GM18858 (cell line): Measurements from ENCODE around the gene SMIM20.
"Not testable (repeated sequence)": the region's sequence is repeated elsewhere in the genome, so short reads cannot be mapped to it uniquely, and the experiment has no call there.

Experiments
- ATAC-seq: cut with Tn5 transposase; IDR thresholded peaks from one replicate; pipeline ENCODE4 v1.9.1; 2021; ENCODE audit not compliant: unreplicated experiment

SMIM20 gene

DNA sequence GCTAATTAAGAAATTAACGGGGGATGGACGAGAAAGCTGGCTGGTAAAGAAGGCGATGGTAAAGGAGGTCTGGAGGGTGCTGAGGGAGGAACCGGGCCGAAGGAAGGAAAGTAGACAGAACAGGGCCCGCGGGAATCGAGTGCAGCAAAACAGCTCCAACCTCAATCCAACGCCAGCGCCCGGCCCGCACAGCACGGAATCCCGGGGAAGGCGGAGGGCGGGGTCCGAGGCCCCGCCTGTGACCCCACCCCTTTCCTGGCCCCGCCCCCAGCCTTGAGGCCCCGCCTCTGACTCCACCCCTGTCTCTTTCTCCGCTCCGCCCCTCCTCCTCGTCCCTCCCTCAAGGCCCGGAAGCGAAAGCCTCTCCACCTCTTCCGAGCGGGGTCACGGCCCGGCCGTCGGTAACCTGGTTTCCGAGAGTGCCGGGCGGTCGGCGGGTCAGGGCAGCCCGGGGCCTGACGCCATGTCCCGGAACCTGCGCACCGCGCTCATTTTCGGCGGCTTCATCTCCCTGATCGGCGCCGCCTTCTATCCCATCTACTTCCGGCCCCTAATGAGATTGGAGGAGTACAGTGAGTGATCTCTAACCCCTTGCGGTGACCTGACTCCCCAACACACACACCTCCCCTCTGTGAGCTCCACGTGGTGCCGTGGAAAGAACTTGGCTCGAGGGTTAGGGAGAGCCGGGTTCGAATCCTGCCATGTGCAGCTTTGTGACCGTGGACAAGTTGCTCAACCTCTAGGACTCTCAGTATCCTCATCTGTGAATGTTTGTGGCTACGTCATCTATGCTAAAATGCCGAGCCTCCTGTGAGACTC is at the start of gene SMIM20:
Gene SMIM20, plus strand, starts transcription at position 370 of the 819 bp plus-strand sequence. Its CDS starts 94 bp downstream, at position 464.
- ATAC-seq, result peak; percentile 92

DNA sequence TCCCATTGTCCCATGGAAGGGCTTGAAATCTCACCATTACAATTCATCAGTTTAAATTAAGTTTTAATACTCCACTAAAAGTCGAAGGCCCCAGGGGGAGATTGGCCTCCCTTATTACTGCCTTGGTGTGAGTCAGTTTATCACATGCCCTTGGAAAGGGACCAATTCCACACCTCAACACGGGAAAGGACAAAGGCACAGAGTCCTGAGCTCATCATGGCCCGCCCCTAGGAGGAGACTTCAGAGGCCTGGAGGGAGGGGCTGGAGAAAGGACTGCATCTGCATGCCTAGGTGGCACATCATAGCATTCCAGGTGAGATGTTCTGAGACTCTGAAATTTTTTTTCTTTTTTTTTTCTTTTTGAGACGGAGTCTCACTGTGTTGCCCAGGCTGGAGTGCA is 48.4 kb upstream of the SMIM20 start:
- ATAC-seq, result no peak

DNA sequence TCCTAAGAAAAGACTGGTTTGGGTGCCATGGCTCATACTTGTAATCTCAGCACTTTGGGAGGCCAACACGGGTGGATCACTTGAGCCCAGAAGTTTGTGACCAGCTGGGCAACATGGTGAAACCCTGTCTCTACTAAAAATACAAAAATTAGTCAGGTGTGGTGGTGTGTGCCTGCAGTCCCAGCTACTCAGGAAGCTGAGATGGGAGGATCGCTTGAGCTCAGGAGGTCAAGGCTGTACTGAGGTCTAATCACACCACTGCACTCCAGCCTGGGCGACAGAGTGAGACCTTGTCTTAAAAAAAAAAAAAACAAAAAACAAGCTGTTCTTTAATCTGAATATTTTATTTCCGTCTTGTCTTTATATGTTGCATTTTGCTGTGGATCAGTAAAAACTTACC is 47.6 kb upstream of the SMIM20 start:
- ATAC-seq, result not testable (repeated sequence)

DNA sequence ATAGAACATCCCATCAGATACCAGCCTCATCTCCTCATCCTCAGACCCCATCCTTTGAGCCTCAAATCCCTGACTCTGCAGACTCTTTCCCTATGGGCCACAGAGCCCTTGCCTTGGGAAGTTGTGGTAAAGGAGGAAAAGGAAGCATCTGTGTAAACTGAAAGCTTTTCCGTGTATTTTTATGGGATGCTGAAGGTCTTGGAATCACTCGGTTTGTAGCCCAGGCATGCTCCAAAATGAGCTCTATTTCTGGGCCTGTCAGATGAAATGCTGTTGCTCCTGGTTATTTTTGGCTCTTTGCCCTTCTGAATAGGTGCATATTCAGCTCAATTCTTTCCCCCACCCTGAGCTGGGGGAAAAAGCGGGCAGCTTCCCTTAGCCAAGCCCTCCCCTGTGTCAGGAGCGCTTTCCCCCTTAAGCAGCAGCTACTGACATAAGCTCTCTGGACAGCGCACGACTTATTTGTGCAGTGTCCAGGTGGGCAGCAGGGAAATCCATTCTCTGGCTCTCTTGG is 46.2 kb upstream of the SMIM20 start:
- ATAC-seq, result no peak

DNA sequence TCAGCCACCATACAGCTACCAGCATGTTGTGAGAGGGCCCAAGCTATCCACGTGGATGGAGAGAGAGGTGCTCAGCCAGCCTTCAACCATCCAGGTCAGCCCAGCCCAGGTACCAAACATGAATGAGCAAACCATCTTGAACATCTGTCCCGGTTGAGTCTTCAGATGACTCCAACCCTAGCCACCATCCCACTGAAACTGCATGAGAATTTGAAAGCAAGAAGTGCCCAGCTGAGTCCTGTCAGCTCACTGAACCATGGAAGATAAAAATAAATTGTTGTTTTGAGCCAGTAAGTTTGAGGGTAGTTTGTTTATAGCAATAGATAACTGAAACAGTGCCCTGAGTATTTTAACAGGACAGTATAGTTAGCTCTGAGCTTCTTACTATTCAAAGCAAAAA is 43.9 kb upstream of the SMIM20 start:
- ATAC-seq, result peak; percentile 41

- ATAC-seq, result no peak
Measured at GRCh38 chr4:25872851-25873631, 41.0 kb upstream of the SMIM20 start.

DNA sequence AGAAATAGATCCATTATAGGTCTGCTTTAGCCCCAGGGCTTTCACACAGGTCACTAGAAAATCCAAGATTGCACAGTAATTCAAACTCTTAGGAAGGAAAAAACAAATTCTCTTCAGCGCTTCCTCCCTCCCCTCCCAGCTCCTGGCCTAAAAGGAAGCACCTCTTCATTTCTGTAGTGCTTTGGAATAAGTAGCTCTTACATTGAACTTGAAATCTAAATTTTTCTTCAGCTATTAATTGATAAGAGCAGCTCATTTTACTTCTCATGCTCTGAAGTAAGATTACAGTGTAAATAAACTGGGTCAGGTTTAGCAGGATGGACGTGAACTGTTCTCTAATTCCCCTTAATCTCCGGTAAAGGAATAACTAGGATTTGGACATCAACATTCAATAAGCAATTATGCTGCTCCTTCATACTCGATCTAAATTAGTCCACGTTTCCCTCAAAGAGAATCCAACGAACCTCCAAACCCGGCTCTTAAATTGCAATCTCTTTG is 40.3 kb upstream of the SMIM20 start:
- no peak for ATAC-seq

DNA sequence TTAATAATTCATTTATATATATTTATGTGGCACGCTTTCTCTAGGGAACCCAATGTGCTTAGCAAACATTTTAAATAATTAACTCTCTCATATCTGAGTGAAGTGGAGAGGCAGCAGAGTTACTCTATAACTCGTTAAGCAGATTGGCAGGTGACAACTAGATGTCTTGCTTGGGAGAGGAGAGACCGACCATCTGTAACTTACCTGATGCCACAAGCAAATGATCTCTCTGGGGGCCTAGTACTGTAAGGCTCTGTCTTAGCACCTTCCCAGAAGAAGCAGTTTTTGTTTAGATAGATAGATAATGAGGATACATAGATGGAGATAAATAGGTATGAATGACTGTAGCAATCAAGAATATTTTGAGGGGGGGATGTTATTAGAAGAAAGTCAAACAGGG is 39.4 kb upstream of the SMIM20 start:
- no peak for ATAC-seq

- peak; percentile 49 for ATAC-seq
Measured at GRCh38 chr4:25875281-25875745, 38.7 kb upstream of the SMIM20 start.

DNA sequence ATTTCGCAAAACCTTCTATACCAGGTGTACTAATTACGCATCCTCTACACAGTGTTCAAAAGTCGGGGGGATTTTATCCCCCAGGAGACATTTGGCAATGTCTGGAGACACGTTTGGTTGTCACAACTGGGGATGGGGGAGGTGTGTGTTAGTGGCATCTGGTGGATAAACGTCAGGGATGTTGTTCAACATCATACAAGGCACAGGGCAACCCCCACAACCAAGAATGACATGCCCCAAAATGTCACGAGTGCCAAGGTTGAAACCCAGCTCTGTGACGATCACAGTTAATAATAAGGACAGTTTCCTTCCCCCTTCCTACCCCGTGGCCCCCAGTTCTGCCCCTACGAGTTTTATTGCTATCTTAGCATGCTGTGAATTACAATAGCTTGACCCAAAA is 35.3 kb upstream of the SMIM20 start:
- no peak for ATAC-seq

DNA sequence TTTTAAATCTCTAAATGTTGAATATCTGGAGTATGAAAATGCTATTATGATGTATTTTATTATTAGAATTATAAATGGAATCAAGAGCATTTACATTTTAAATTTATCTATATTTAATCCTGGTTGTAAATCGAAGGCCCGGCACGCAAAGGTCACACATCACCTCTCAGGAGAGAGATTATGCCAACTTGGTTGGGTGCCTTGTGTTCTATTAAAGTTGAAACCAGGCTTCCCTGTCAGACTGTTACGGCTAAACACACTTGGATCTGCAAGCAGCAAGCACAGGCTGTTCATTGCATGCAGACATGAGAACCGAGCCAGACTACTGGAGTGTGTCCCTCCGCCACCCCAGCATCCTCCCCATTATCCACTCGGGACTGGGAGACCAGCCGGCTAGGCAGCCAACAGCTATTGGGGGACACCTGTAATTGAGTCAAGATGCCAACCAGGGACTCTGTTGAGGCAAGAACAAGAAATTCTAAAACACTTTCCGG is 34.9 kb upstream of the SMIM20 start:
- ATAC-seq, result no peak

DNA sequence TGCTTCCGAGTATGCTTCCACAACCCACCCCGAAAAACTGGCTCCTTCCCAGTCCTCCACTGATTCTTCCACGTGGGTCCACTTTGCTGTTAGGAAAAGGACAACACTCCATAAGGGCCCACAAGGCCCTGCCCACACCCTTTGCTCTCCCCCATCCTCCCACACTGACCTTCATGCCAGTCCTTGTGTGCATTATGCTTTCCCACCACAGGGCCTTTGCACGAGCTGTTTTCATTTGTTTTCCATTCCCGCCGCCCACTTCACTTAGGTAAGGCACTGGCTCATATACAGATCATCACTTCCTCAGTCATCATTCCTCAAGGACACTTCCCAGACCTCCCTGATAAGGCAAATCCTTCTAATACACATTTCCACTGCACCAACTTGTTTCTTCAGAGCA is 34.4 kb upstream of the SMIM20 start:
- no peak for ATAC-seq

GRCh38 chr4:25879991-25880651 is 33.9 kb upstream of the SMIM20 start:
- ATAC-seq, result peak; percentile 51

GRCh38 chr4:25881193-25881592 is 32.8 kb upstream of the SMIM20 start:
- ATAC-seq, result no peak

- no peak for ATAC-seq
Measured at GRCh38 chr4:25882226-25882625, 31.8 kb upstream of the SMIM20 start.

DNA sequence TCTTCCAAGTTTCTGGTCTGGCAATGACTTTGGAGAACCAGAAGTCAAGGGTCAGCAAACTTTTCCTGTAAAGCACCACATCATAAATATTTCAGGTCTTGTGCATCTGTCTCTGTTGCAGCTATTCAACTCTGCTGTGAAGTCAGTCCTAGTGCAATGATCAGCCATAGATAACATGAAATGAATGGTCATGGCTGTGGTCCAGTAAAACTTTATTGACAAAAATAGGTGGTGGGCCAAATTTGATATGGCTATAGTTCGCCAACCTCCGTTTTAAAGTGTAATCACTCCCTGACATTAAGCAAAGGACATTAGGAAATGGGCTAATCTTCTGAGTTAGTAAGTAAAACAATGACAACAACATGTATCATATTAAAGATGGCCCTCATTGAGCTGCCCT is 30.5 kb upstream of the SMIM20 start:
- ATAC-seq, result no peak

DNA sequence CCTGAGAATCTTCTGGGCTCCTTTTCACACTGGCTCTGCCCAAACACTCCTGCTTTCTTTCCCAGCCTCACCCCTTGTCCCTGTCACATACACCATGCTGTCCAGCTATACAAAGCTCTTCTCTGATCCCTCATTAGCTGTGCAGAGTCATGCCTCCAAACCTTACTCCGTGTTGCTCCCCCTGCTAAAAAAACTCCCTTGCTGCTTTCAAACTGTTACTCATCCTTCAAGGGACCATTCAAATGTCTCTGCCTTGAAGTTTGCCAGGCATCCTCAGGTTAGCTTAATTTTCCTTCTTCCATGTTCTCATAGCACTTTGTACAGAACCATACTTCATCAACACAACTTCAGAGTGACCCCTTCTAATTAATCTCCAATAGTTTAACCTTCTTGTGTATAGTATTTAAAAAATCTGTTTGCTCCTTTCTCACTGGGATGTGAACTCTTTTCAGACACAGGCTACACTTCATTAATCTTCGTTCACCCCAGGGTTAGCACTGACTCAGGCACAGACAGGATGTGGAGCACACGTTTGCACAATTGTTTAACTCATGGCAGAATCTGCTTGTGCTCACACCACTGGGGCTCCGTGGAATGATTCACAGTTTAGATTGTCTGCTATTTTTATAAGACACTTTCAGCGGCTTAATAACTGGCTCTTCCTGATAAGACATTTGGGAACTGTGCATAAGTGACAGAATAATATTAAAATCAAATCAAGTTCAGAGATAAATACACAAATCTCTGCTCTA is 29.8 kb upstream of the SMIM20 start:
- ATAC-seq, result peak; percentile 54

DNA sequence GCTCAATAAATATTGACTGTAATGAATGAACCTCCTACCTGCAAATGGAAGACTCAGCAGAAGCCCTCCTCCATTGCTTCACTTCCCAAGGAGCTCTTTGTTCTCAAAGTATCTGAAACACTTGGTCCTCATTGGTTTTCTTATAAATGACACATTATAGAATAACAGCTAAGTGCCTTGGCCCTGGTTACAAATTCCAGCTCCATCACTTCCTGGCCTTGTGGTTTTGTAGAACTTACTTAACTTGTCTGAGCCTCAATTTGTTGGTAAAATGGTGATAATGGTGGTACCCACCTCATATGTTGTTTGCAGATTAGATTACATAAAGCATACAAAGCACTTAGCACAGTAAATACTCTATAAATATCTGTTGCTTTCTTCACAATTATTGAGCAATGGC is 25.2 kb upstream of the SMIM20 start:
- ATAC-seq, result no peak

- no peak for ATAC-seq
Measured at GRCh38 chr4:25889589-25890503, 24.2 kb upstream of the SMIM20 start.
